ENCODE data around the gene SELENOI. TPM values are rescaled to one million over a fixed set of nuclear protein-coding genes. Genes with fewer than 3 reads are reported as not detected.

SELENOI gene
- total RNA-seq, 2 experiments from 2014 or later = 27.7 to 31.5 TPM

GRCh38 chr2:26355038-26355995 is 9.4 kb downstream of the SELENOI start:
- Mint-ChIP-seq H3K27me3 (no peaks in the 10 kb centered on the region), H3K4me3 (no peak overlapping the region), H3K9me3 (no peaks in the 10 kb centered on the region), H3K36me3 (ENCODE audit: low read depth) (peaks cover 22% of the 10 kb centered on the region), H3K4me1 (ENCODE audit: low read depth) (peaks cover 66% of the 10 kb centered on the region), H3K27ac (no peak overlapping the region)
- intact Hi-C loops (cut with DNase I, micrococcal nuclease) = no loop called here
- POLR2A ChIA-PET = interaction anchor here (1.1 kb wide), 1 partner anchor 9 kb away, joined by 3 read pairs; the partner anchor contains the start of gene SELENOI
- Histone ChIP-seq H3K4me3 (ENCODE audit: low read length) (no peak overlapping the region), H3K27ac (ENCODE audit: low read depth in 1 of 2, low read length in 2 of 2) (no peak overlapping the region), H3K27me3 (ENCODE audit: control insufficient read depth in 1 of 2, insufficient read depth in 2 of 2, low read length in 2 of 2) (no peaks in the 10 kb centered on the region), H3K36me3 (ENCODE audit: insufficient read depth, low read length) (peaks cover 18% of the 10 kb centered on the region), H3K4me1 (ENCODE audit: insufficient read depth, low read length) (peaks cover under 1% of the 10 kb centered on the region), H3K9me3 (ENCODE audit: control insufficient read depth in 1 of 2, insufficient read depth in 1 of 2, low read length in 2 of 2) (no peaks in the 10 kb centered on the region)
- no peak for TF ChIP-seq CTCF (IDR thresholded peaks at IDR 0.05)
- CTCF ChIA-PET = no interaction called here
- DNase-seq (no peak), ATAC-seq (ENCODE audit: poor library complexity) (no peak)

- H3K4me1 Mint-ChIP-seq (ENCODE audit: low read depth) = peaks cover 66% of the 10 kb centered on the region
- DNase-seq (no peak), ATAC-seq (ENCODE audit: poor library complexity) (no peak)
- POLR2A ChIA-PET = interaction anchor here (1.1 kb wide), 1 partner anchor 10 kb away, joined by 3 read pairs; the partner anchor contains the start of gene SELENOI
- no peaks in the 10 kb centered on the region for H3K9me3 Mint-ChIP-seq
- intact Hi-C loops (cut with DNase I, micrococcal nuclease) = no loop called here
- CTCF ChIA-PET = no interaction called here
- TF ChIP-seq CTCF (IDR thresholded peaks at IDR 0.05) = no peak
- no peaks in the 10 kb centered on the region for H3K9me3 ChIP-seq (ENCODE audit: control insufficient read depth in 1 of 2, insufficient read depth in 1 of 2, low read length in 2 of 2)
- no peak overlapping the region for H3K4me3 Mint-ChIP-seq
- no peaks in the 10 kb centered on the region for H3K4me1 ChIP-seq (ENCODE audit: insufficient read depth, low read length)
- no peak overlapping the region for H3K27ac ChIP-seq (ENCODE audit: low read depth in 1 of 2, low read length in 2 of 2)
- no peak overlapping the region for H3K4me3 ChIP-seq (ENCODE audit: low read length)
- H3K27ac Mint-ChIP-seq = no peak overlapping the region
- H3K27me3 ChIP-seq (ENCODE audit: control insufficient read depth in 1 of 2, insufficient read depth in 2 of 2, low read length in 2 of 2) = no peaks in the 10 kb centered on the region
- H3K36me3 Mint-ChIP-seq (ENCODE audit: low read depth) = peaks cover 29% of the 10 kb centered on the region
- H3K27me3 Mint-ChIP-seq = no peaks in the 10 kb centered on the region
- H3K36me3 ChIP-seq (ENCODE audit: insufficient read depth, low read length) = peaks cover 18% of the 10 kb centered on the region
Measured at GRCh38 chr2:26356111-26356510, 10.2 kb downstream of the SELENOI start.

- CTCF ChIA-PET = no interaction called here
- H3K4me3 ChIP-seq (ENCODE audit: low read length) = no peak overlapping the region
- H3K27me3 Mint-ChIP-seq = no peaks in the 10 kb centered on the region
- no peaks in the 10 kb centered on the region for H3K9me3 Mint-ChIP-seq
- no peak overlapping the region for H3K27ac Mint-ChIP-seq
- intact Hi-C loops (cut with DNase I, micrococcal nuclease) = no loop called here
- POLR2A ChIA-PET = no interaction called here
- H3K4me3 Mint-ChIP-seq = no peak overlapping the region
- ATAC-seq (ENCODE audit: poor library complexity) = no peak
- no peak for DNase-seq
- no peaks in the 10 kb centered on the region for H3K27me3 ChIP-seq (ENCODE audit: control insufficient read depth in 1 of 2, insufficient read depth in 2 of 2, low read length in 2 of 2)
- no peak overlapping the region for H3K27ac ChIP-seq (ENCODE audit: low read depth in 1 of 2, low read length in 2 of 2)
- H3K36me3 Mint-ChIP-seq (ENCODE audit: low read depth) = peaks cover 24% of the 10 kb centered on the region
- H3K4me1 Mint-ChIP-seq (ENCODE audit: low read depth) = peaks cover 66% of the 10 kb centered on the region
- peaks cover 18% of the 10 kb centered on the region for H3K36me3 ChIP-seq (ENCODE audit: insufficient read depth, low read length)
- no peak for TF ChIP-seq CTCF (IDR thresholded peaks at IDR 0.05)
- H3K4me1 ChIP-seq (ENCODE audit: insufficient read depth, low read length) = no peaks in the 10 kb centered on the region
- H3K9me3 ChIP-seq (ENCODE audit: control insufficient read depth in 1 of 2, insufficient read depth in 1 of 2, low read length in 2 of 2) = no peaks in the 10 kb centered on the region
Measured at GRCh38 chr2:26356771-26357170, 10.8 kb downstream of the SELENOI start.

Measured in CD4-positive, alpha-beta T cell (primary cell).